GM23338 (cell line): Measurements from ENCODE around the gene PDGFC. TPM values are rescaled to one million over a fixed set of nuclear protein-coding genes. Genes with fewer than 3 reads are reported as not detected.

Source experiments
- ATAC-seq: fragments of 200-7000 bp; cut with Tn5 transposase; 3 replicates; pipeline ENCODE4 v1.9.1; 2020
- DNase-seq: peaks from one replicate; pipeline ENCODE4 v3.0.0-alpha.2; 2015; ENCODE audit warnings: low spot score
- H2AFZ ChIP-seq: fragments of 200-600 bp; sonication (generic); 2 replicates; pipeline ENCODE4 v1.8.0; 2016; ENCODE audit warnings: antibody characterized with exemption, mild to moderate bottlenecking, moderate library complexity
- H3F3A ChIP-seq: fragments of 200-600 bp; sonication (generic); replicated peaks from 2 replicates; pipeline ENCODE4 v1.8.0; 2017; ENCODE audit warnings: antibody characterized with exemption, mixed run types, low read depth
- H3K27ac ChIP-seq: fragments of 200-600 bp; sonication (generic); 2 replicates; pipeline ENCODE4 v1.6.1; 2016; ENCODE audit warnings: low read depth
- H3K27me3 ChIP-seq: fragments of 200-600 bp; sonication (generic); 2 replicates; pipeline ENCODE4 v1.8.0; 2016; ENCODE audit warnings: mild to moderate bottlenecking, mixed run types, moderate library complexity; ENCODE audit not compliant: insufficient read depth
- H3K36me3 ChIP-seq: fragments of 200-600 bp; sonication (generic); 2 replicates; pipeline ENCODE4 v1.8.0; 2016; ENCODE audit warnings: mild to moderate bottlenecking; ENCODE audit not compliant: insufficient read depth
- H3K4me1 ChIP-seq: fragments of 200-600 bp; sonication (generic); 2 replicates; pipeline ENCODE4 v1.8.0; 2016; ENCODE audit warnings: mild to moderate bottlenecking, moderate library complexity; ENCODE audit not compliant: insufficient read depth
- H3K4me2 ChIP-seq: fragments of 200-600 bp; sonication (generic); 2 replicates; pipeline ENCODE4 v1.7.1; 2017; ENCODE audit warnings: mixed run types
- H3K4me3 ChIP-seq: fragments of 200-600 bp; sonication (generic); 2 replicates; pipeline ENCODE4 v1.6.1; 2016; ENCODE audit warnings: mixed run types
- H3K79me2 ChIP-seq: fragments of 200-600 bp; sonication (generic); replicated peaks from 2 replicates; pipeline ENCODE4 v1.8.0; 2017; ENCODE audit warnings: mild to moderate bottlenecking; ENCODE audit not compliant: insufficient read depth
- H3K9me2 ChIP-seq: fragments of 200-600 bp; sonication (generic); 2 replicates; pipeline ENCODE4 v1.8.0; 2017; ENCODE audit not compliant: insufficient read depth
- H4K20me1 ChIP-seq: fragments of 200-600 bp; sonication (generic); replicated peaks from 2 replicates; pipeline ENCODE4 v1.8.0; 2017; ENCODE audit warnings: mild to moderate bottlenecking; ENCODE audit not compliant: insufficient read depth
- H3K27ac Mint-ChIP-seq: 2 replicates; pipeline ENCODE4 v1.8.0; 2020; ENCODE audit warnings: inconsistent platforms, mild to moderate bottlenecking, moderate library complexity, mixed read lengths
- H3K27me3 Mint-ChIP-seq: 3 replicates; pipeline ENCODE4 v1.8.0; 2022; ENCODE audit warnings: low read depth, mild to moderate bottlenecking, moderate library complexity, mixed read lengths, inconsistent platforms; ENCODE audit not compliant: insufficient read depth, poor library complexity
- H3K36me3 Mint-ChIP-seq: 3 replicates; pipeline ENCODE4 v1.8.0; 2021; ENCODE audit warnings: low read depth, mild to moderate bottlenecking, inconsistent platforms, moderate library complexity, mixed read lengths
- H3K4me1 Mint-ChIP-seq: 3 replicates; pipeline ENCODE4 v1.8.0; 2020; ENCODE audit warnings: mild to moderate bottlenecking, inconsistent platforms, mixed read lengths
- H3K4me3 Mint-ChIP-seq: 3 replicates; pipeline ENCODE4 v1.8.0; 2021; ENCODE audit warnings: moderate library complexity, mild to moderate bottlenecking, inconsistent platforms, mixed read lengths
- H3K9me3 Mint-ChIP-seq: 3 replicates; pipeline ENCODE4 v1.8.0; 2020; ENCODE audit warnings: moderate library complexity, mild to moderate bottlenecking, inconsistent platforms, mixed read lengths
- CREB1 ChIP-seq: fragments of 250-450 bp; sonication (Bioruptor Pico); IDR thresholded peaks from 2 replicates; pipeline ENCODE4 v1.5.0; 2020; ENCODE audit warnings: low read depth, mild to moderate bottlenecking, moderate library complexity
- EZH2 ChIP-seq: fragments of 200-600 bp; sonication (generic); IDR thresholded peaks from one replicate; pipeline ENCODE4 v1.8.0; 2017; ENCODE audit warnings: antibody characterized with exemption, mild to moderate bottlenecking, low read depth; ENCODE audit not compliant: unreplicated experiment
- EZH2phosphoT487 ChIP-seq: fragments of 200-600 bp; sonication (generic); IDR thresholded peaks from one replicate; pipeline ENCODE4 v1.8.1; 2018; ENCODE audit warnings: antibody characterized with exemption; ENCODE audit not compliant: unreplicated experiment
- JUNB ChIP-seq: IDR thresholded peaks from one replicate; pipeline ENCODE4 v1.6.1; 2016; ENCODE audit warnings: antibody characterized with exemption; ENCODE audit not compliant: unreplicated experiment
- NANOG ChIP-seq: IDR thresholded peaks from 2 replicates; pipeline ENCODE4 v1.6.1; 2016; ENCODE audit warnings: antibody characterized with exemption, borderline replicate concordance
- POLR2AphosphoS5 ChIP-seq: IDR thresholded peaks from 2 replicates; pipeline ENCODE4 v1.6.1; 2016; ENCODE audit warnings: antibody characterized with exemption, low read depth
- REST ChIP-seq: IDR thresholded peaks from one replicate; pipeline ENCODE4 v1.6.1; 2018; ENCODE audit warnings: antibody characterized with exemption; ENCODE audit not compliant: unreplicated experiment
- STAT1 ChIP-seq: IDR thresholded peaks from one replicate; pipeline ENCODE4 v1.6.1; 2016; ENCODE audit warnings: antibody characterized with exemption; ENCODE audit not compliant: unreplicated experiment
- ZNF114 ChIP-seq: fragments of 250-450 bp; sonication (Bioruptor Pico); IDR thresholded peaks from 2 replicates; pipeline ENCODE4 v1.5.0; 2020; ENCODE audit warnings: mild to moderate bottlenecking, moderate library complexity
- ZNF331 ChIP-seq: fragments of 250-450 bp; sonication (Bioruptor Pico); IDR thresholded peaks from 2 replicates; pipeline ENCODE4 v1.5.0; 2020; ENCODE audit warnings: low read depth, mild to moderate bottlenecking, moderate library complexity
- ZNF462 ChIP-seq: fragments of 250-450 bp; sonication (Bioruptor Pico); IDR thresholded peaks from 2 replicates; pipeline ENCODE4 v1.5.0; 2020; ENCODE audit warnings: mild to moderate bottlenecking, moderate library complexity
- polyA plus RNA-seq: library from polyadenylated mRNA; unstranded; fragments of >200 nt; fragmentation: Nextera tagmentation; extraction: Ambion mirVana; gene quantifications from 2 replicates; pipeline ENCODE4 v1.2.1, GENCODE V29; 2016
- total RNA-seq: library from RNA; depleted of rRNA; stranded (reverse); fragments of >200 nt; shearing (Covaris generic); gene quantifications from 2 replicates; pipeline ENCODE4 v1.2.3, GENCODE V29; 2014
- TF ChIP-seq, protein P1 (sequence below), 2 experiments: fragments of 200-600 bp in 1 of 2; sonication (generic) in 1 of 2; conservative IDR thresholded peaks; 2 replicates each; pipeline versions ENCODE4 v1.5.1 to v1.6.1; 2016 to 2017; ENCODE audit warnings: antibody characterized with exemption in 2 of 2, low read depth in 2 of 2, mild to moderate bottlenecking in 2 of 2, moderate library complexity in 1 of 2
- TF ChIP-seq, protein P2 (sequence below): IDR thresholded peaks from 2 replicates; pipeline ENCODE4 v1.6.1; 2016; ENCODE audit warnings: antibody characterized with exemption

Gene PDGFC
- total and polyA plus RNA-seq, 2 experiments from 2014 or later = 1.3 to 3.4 TPM

- H3K27ac Mint-ChIP-seq = no peak overlapping the region
- no peak for ATAC-seq
Observed at GRCh38 chr4:156957556-156957955, 14.0 kb downstream of the PDGFC start.

More at GRCh38 chr4:156957556-156957955, 14.0 kb downstream of the PDGFC start:
- Histone ChIP-seq H2AFZ (no peak overlapping the region), H3K27ac (no peak overlapping the region), H3K4me2 (no peak overlapping the region), H3K79me2 (no peaks in the 10 kb centered on the region), H3K4me1 (peaks cover 13% of the 10 kb centered on the region; the same call in 1 of the 2 replicates), H3K36me3 (no peaks in the 10 kb centered on the region), H3K27me3 (no peaks in the 10 kb centered on the region), H3K4me3 (no peak overlapping the region), H4K20me1 (no peaks in the 10 kb centered on the region), H3K9me2 (no peaks in the 10 kb centered on the region), H3F3A (no peaks in the 10 kb centered on the region)
- TF ChIP-seq, protein P1, sequence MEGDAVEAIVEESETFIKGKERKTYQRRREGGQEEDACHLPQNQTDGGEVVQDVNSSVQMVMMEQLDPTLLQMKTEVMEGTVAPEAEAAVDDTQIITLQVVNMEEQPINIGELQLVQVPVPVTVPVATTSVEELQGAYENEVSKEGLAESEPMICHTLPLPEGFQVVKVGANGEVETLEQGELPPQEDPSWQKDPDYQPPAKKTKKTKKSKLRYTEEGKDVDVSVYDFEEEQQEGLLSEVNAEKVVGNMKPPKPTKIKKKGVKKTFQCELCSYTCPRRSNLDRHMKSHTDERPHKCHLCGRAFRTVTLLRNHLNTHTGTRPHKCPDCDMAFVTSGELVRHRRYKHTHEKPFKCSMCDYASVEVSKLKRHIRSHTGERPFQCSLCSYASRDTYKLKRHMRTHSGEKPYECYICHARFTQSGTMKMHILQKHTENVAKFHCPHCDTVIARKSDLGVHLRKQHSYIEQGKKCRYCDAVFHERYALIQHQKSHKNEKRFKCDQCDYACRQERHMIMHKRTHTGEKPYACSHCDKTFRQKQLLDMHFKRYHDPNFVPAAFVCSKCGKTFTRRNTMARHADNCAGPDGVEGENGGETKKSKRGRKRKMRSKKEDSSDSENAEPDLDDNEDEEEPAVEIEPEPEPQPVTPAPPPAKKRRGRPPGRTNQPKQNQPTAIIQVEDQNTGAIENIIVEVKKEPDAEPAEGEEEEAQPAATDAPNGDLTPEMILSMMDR (conservative IDR thresholded peaks at IDR 0.05; ENCODE audit: low read depth in 2 of 2) = no peak
- TF ChIP-seq, protein P2, sequence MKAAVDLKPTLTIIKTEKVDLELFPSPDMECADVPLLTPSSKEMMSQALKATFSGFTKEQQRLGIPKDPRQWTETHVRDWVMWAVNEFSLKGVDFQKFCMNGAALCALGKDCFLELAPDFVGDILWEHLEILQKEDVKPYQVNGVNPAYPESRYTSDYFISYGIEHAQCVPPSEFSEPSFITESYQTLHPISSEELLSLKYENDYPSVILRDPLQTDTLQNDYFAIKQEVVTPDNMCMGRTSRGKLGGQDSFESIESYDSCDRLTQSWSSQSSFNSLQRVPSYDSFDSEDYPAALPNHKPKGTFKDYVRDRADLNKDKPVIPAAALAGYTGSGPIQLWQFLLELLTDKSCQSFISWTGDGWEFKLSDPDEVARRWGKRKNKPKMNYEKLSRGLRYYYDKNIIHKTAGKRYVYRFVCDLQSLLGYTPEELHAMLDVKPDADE = no peak
- TF ChIP-seq ZNF462 (CRISPR knock-in tag) = no peak
- TF ChIP-seq ZNF331 = no peak
- TF ChIP-seq REST = no peak
- TF ChIP-seq JUNB = no peak
- TF ChIP-seq STAT1 = no peak
- TF ChIP-seq NANOG = no peak
- TF ChIP-seq POLR2AphosphoS5 = no peak
- TF ChIP-seq ZNF114 (CRISPR knock-in tag) = no peak
- TF ChIP-seq CREB1 (CRISPR knock-in tag) = no peak
- TF ChIP-seq EZH2phosphoT487 = no peak
- TF ChIP-seq EZH2 = no peak
- no peak for DNase-seq
- Mint-ChIP-seq H3K4me1 (peaks cover 17% of the 10 kb centered on the region), H3K36me3 (no peaks in the 10 kb centered on the region), H3K9me3 (no peaks in the 10 kb centered on the region), H3K4me3 (no peak overlapping the region), H3K27me3 (peaks cover 3% of the 10 kb centered on the region)
